ENCODE data around the gene CEP112. TPM values are rescaled to one million over a fixed set of nuclear protein-coding genes. Genes with fewer than 3 reads are reported as not detected.

The CEP112 gene
- total and polyA plus RNA-seq, 2 donors (not counting 3 experiments of a cell fraction or from before 2014, with no cell fraction given), result 1.5 to 25.3 TPM

DNA sequence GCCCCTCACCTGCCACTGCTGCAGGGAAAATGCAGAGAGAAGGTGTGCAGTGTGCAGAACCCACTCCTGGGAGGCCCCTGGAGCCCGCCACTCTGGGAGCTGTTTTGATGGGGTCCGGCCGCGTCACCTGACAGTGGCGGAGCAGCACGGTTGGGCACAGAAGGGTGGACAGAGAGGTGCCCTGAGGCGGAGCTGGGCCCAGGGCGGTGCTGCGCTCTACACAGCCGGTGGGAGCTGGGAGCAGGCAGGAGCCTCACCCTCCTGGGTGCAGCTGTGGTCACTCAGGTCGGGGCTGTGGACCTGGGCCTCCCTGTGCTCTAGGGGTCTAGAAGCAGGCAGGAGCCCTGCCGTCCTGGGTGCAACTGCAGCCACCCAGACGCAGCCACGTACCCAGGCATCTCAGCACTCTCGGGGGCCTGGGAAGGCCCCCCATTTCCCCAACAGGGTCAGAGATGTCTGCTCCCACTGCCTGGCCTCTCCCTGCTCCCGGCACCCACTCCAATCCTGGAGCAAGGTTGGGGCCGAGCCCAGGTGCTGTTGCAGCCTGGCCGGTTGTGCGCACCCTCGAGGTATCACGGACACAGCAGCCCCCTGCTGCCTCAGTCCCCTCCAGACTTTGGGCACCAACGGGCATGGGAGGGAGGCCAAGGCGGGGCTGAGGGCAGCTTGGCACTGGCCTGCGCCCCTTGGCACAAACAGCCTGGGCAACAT, 326.1 kb downstream of the CEP112 start:
- dilution Hi-C loops (cut with MboI; ENCODE audit: extremely low pct_ligation_motif_present, low sequenced_read_pairs), result no loop called here

More for the DNA sequence above, 326.1 kb downstream of the CEP112 start:
- H3K4me2 ChIP-seq (ENCODE audit: insufficient read depth, low read length), result no peak overlapping the region
- no peaks in the 10 kb centered on the region for H3K9me1 ChIP-seq (replicated peaks; ENCODE audit: control insufficient read depth, extremely low read depth, insufficient read depth, low read length)
- no peaks in the 10 kb centered on the region for H3K27me3 ChIP-seq (ENCODE audit: control insufficient read depth in 2 of 2, insufficient read depth in 2 of 2, low read length in 2 of 2)
- ChIA-PET CTCF (no interaction called here), POLR2A (no interaction called here)
- FAIRE-seq (no peak), DNase-seq (ENCODE audit: low read depth, low spot score) (no peak)
- H3K9ac ChIP-seq (replicated peaks; ENCODE audit: extremely low read depth, insufficient read depth, low read length), result no peak overlapping the region
- H3K79me2 ChIP-seq (ENCODE audit: control insufficient read depth, insufficient read depth, low read length), result no peaks in the 10 kb centered on the region
- H3K36me3 ChIP-seq (ENCODE audit: control insufficient read depth in 2 of 2, extremely low read depth in 1 of 2, insufficient read depth in 2 of 2, low read length in 2 of 2), result no peaks in the 10 kb centered on the region
- H4K20me1 ChIP-seq (replicated peaks; ENCODE audit: control insufficient read depth, extremely low read depth, insufficient read depth, low read length), result no peaks in the 10 kb centered on the region
- H3K9me3 ChIP-seq (replicated peaks; ENCODE audit: control insufficient read depth, insufficient read depth, low read length), result no peaks in the 10 kb centered on the region
- H2AFZ ChIP-seq (ENCODE audit: low read depth, low read length), result no peak overlapping the region
- no peak overlapping the region for H3K27ac ChIP-seq (ENCODE audit: insufficient read depth, low read depth, low read length)
- BruUV-seq (replicated peaks), result no TSS peak
- H3K4me1 ChIP-seq (ENCODE audit: control insufficient read depth, extremely low read depth, insufficient read depth, low read length), result no peaks in the 10 kb centered on the region
- TF ChIP-seq EZH2 (IDR thresholded peaks at IDR 0.05; ENCODE audit: borderline replicate concordance, low read depth, low read length, severe bottlenecking) (no peak), MYC (IDR thresholded peaks at IDR 0.05; ENCODE audit: low read depth, low read length) (no peak), GATA2 (IDR thresholded peaks at IDR 0.05; ENCODE audit: insufficient read depth, insufficient read length, low read depth, low read length) (no peak), JUN (IDR thresholded peaks at IDR 0.05; ENCODE audit: borderline replicate concordance, insufficient read depth, insufficient read length, low read depth) (no peak), FOS (IDR thresholded peaks at IDR 0.05; ENCODE audit: borderline replicate concordance, insufficient read depth, low read length) (no peak), POLR2A (IDR thresholded peaks at IDR 0.05; ENCODE audit: low read depth, low read length) (no peak), POLR2AphosphoS5 (IDR thresholded peaks at IDR 0.05; ENCODE audit: insufficient read depth, low read depth, low read length) (no peak)
- TF ChIP-seq, protein P1, sequence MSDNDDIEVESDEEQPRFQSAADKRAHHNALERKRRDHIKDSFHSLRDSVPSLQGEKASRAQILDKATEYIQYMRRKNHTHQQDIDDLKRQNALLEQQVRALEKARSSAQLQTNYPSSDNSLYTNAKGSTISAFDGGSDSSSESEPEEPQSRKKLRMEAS (IDR thresholded peaks at IDR 0.05; ENCODE audit: insufficient read depth, insufficient read length), result no peak
- TF ChIP-seq, protein P2, sequence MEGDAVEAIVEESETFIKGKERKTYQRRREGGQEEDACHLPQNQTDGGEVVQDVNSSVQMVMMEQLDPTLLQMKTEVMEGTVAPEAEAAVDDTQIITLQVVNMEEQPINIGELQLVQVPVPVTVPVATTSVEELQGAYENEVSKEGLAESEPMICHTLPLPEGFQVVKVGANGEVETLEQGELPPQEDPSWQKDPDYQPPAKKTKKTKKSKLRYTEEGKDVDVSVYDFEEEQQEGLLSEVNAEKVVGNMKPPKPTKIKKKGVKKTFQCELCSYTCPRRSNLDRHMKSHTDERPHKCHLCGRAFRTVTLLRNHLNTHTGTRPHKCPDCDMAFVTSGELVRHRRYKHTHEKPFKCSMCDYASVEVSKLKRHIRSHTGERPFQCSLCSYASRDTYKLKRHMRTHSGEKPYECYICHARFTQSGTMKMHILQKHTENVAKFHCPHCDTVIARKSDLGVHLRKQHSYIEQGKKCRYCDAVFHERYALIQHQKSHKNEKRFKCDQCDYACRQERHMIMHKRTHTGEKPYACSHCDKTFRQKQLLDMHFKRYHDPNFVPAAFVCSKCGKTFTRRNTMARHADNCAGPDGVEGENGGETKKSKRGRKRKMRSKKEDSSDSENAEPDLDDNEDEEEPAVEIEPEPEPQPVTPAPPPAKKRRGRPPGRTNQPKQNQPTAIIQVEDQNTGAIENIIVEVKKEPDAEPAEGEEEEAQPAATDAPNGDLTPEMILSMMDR (IDR thresholded peaks at IDR 0.05; ENCODE audit: extremely low read depth in 1 of 2, insufficient read depth in 1 of 2, low read depth in 1 of 2, low read length in 2 of 2), result no peak
- no peak overlapping the region for H3K4me3 ChIP-seq (replicated peaks in 1 of 3; ENCODE audit: insufficient read depth in 1 of 3, low read depth in 1 of 3, low read length in 3 of 3)
- intact Hi-C loops (cut with micrococcal nuclease), result no loop called here

All from endothelial cell of umbilical vein (primary cell).